Endometrial microvascular endothelial cells (primary cell): ENCODE results near the gene DHDDS. TPM values are rescaled to one million over a fixed set of nuclear protein-coding genes. Genes with fewer than 3 reads are reported as not detected.
"Not testable (repeated sequence)": the region's sequence is repeated elsewhere in the genome, so short reads cannot be mapped to it uniquely, and the experiment has no call there.

Source experiments
- in situ Hi-C: cut with HindIII; loops from 2 replicates; pipeline ENCODE4 v1.10.0; 2017; ENCODE audit warnings: low sequenced_read_pairs, low pct_unique_long_range_greater_than_20kb; ENCODE audit errors: inconsistent ontology term
- total RNA-seq: library from RNA; depleted of rRNA; stranded (reverse); fragments of >200 nt; gene quantifications from one replicate; pipeline ENCODE4 v1.2.3, GENCODE V29; 2015; ENCODE audit errors: inconsistent ontology term

Gene DHDDS
- total RNA-seq: 65.2 TPM

GRCh38 chr1:26431979-26432695 is at the start of gene DHDDS:
DHDDS (plus strand) TSS chr1:26432321; CDS start chr1:26432946, 625 bp downstream.
- in situ Hi-C loops: no loop called here

- in situ Hi-C loops: no loop called here
These were observed 48.0 kb upstream of the DHDDS start for GRCh38 chr1:26384076-26384475.

- in situ Hi-C loops: not testable (repeated sequence)
These were observed 47.1 kb upstream of the DHDDS start for GRCh38 chr1:26385063-26385462.

- in situ Hi-C loops: no loop called here
These were observed 44.7 kb upstream of the DHDDS start for GRCh38 chr1:26387447-26387846.

GRCh38 chr1:26388791-26389445 is 43.2 kb upstream of the DHDDS start:
- in situ Hi-C loops: no loop called here

GRCh38 chr1:26389604-26390247 is 42.4 kb upstream of the DHDDS start:
- in situ Hi-C loops: no loop called here

- in situ Hi-C loops: no loop called here
These were observed 40.7 kb upstream of the DHDDS start for GRCh38 chr1:26391450-26391849.

- in situ Hi-C loops: no loop called here
These were observed 36.4 kb upstream of the DHDDS start for GRCh38 chr1:26395754-26396153.

- in situ Hi-C loops: no loop called here
These were observed 33.1 kb upstream of the DHDDS start for GRCh38 chr1:26399034-26399433.

GRCh38 chr1:26401891-26402290 is 30.2 kb upstream of the DHDDS start:
- in situ Hi-C loops: no loop called here

- in situ Hi-C loops: no loop called here
These were observed 28.5 kb upstream of the DHDDS start for GRCh38 chr1:26403656-26404055.

- in situ Hi-C loops: no loop called here
These were observed 27.5 kb upstream of the DHDDS start for GRCh38 chr1:26404641-26405040.

GRCh38 chr1:26405281-26405915 is 26.7 kb upstream of the DHDDS start:
- in situ Hi-C loops: no loop called here

- in situ Hi-C loops: no loop called here
These were observed 23.5 kb upstream of the DHDDS start for GRCh38 chr1:26408604-26409003.

GRCh38 chr1:26409191-26409807 is 22.8 kb upstream of the DHDDS start:
- in situ Hi-C loops: no loop called here

GRCh38 chr1:26410706-26411623 is 21.2 kb upstream of the DHDDS start, which contains the start of gene LIN28A:
LIN28A (plus strand) TSS chr1:26410817; CDS start chr1:26410892, 75 bp downstream.
- in situ Hi-C loops: no loop called here

GRCh38 chr1:26411624-26412074 is 20.5 kb upstream of the DHDDS start:
- in situ Hi-C loops: no loop called here
